HG02885 (cell line): ENCODE data around the gene GALNT16.
A peak's percentile ranks its signal among the peaks of the same experiment; 100 is the strongest.

Experiments
- ATAC-seq: cut with Tn5 transposase; IDR thresholded peaks from one replicate; pipeline ENCODE4 v1.9.1; 2021; ENCODE audit warnings: mild to moderate bottlenecking; ENCODE audit not compliant: unreplicated experiment, poor library complexity

The GALNT16 gene

GRCh38 chr14:69331206-69331605, 71.2 kb downstream of the GALNT16 start:
- ATAC-seq, result no peak

- no peak for ATAC-seq
Measured at GRCh38 chr14:69332782-69333395, 72.9 kb downstream of the GALNT16 start.

GRCh38 chr14:69333791-69334337, 73.9 kb downstream of the GALNT16 start:
- ATAC-seq, result no peak

GRCh38 chr14:69334576-69334975, 74.6 kb downstream of the GALNT16 start:
- ATAC-seq, result no peak

GRCh38 chr14:69335371-69335771, 75.4 kb downstream of the GALNT16 start:
- no peak for ATAC-seq

GRCh38 chr14:69337984-69338383, 78.0 kb downstream of the GALNT16 start:
- ATAC-seq, result no peak

- ATAC-seq, result no peak
Measured at GRCh38 chr14:69339426-69339825, 79.5 kb downstream of the GALNT16 start.

- no peak for ATAC-seq
Measured at GRCh38 chr14:69342928-69343525, 83.1 kb downstream of the GALNT16 start.

GRCh38 chr14:69344171-69344570, 84.2 kb downstream of the GALNT16 start:
- ATAC-seq, result no peak

GRCh38 chr14:69345402-69345801, 85.4 kb downstream of the GALNT16 start:
- no peak for ATAC-seq

- ATAC-seq, result no peak
Measured at GRCh38 chr14:69346710-69347109, 86.8 kb downstream of the GALNT16 start.

GRCh38 chr14:69349091-69349777, 89.3 kb downstream of the GALNT16 start:
- ATAC-seq, result no peak

- no peak for ATAC-seq
Measured at GRCh38 chr14:69350892-69351291, 90.9 kb downstream of the GALNT16 start.

GRCh38 chr14:69351385-69351784, 91.4 kb downstream of the GALNT16 start:
- ATAC-seq, result no peak

- no peak for ATAC-seq
Measured at GRCh38 chr14:69351911-69352310, 92.0 kb downstream of the GALNT16 start.

GRCh38 chr14:69353168-69353567, 93.2 kb downstream of the GALNT16 start:
- no peak for ATAC-seq

GRCh38 chr14:69354383-69355153, 94.6 kb downstream of the GALNT16 start:
- peak; percentile 91 for ATAC-seq

GRCh38 chr14:69355154-69355597, 95.2 kb downstream of the GALNT16 start:
- ATAC-seq, result no peak

GRCh38 chr14:69355607-69356281, 95.8 kb downstream of the GALNT16 start:
- ATAC-seq, result no peak

- ATAC-seq, result no peak
Measured at GRCh38 chr14:69356903-69357543, 97.1 kb downstream of the GALNT16 start.
